Endodermal cell (in vitro differentiated cells): ENCODE results near the gene ACACA. TPM values are rescaled to one million over a fixed set of nuclear protein-coding genes. Genes with fewer than 3 reads are reported as not detected.
A peak's percentile ranks its signal among the peaks of the same experiment; 100 is the strongest.

Experiments used
- DNase-seq: peaks from one replicate; pipeline ENCODE4 v3.0.0-alpha.2; 2017
- H3K27ac ChIP-seq: 2 replicates; pipeline ENCODE4 v1.5.1; 2013; ENCODE audit warnings: mild to moderate bottlenecking, low read depth, low read length, moderate library complexity
- H3K27me3 ChIP-seq: 2 replicates; pipeline ENCODE4 v1.6.1; 2013; ENCODE audit warnings: mild to moderate bottlenecking, low read length, moderate library complexity; ENCODE audit not compliant: insufficient read depth, control insufficient read depth, poor library complexity, severe bottlenecking
- H3K36me3 ChIP-seq: 2 replicates; pipeline ENCODE4 v1.7.0; 2013; ENCODE audit warnings: mild to moderate bottlenecking, low read length, moderate library complexity; ENCODE audit not compliant: control insufficient read depth, insufficient read depth
- H3K4me1 ChIP-seq: one replicate; pipeline ENCODE4 v1.7.0; 2013; ENCODE audit warnings: low read length; ENCODE audit not compliant: control insufficient read depth, insufficient read depth
- H3K4me3 ChIP-seq: 2 replicates; pipeline ENCODE4 v1.5.1; 2013; ENCODE audit warnings: mild to moderate bottlenecking, low read length, moderate library complexity
- H3K9ac ChIP-seq: 2 replicates; pipeline ENCODE4 v1.6.1; 2013; ENCODE audit warnings: mild to moderate bottlenecking, low read length, moderate library complexity; ENCODE audit not compliant: poor library complexity, severe bottlenecking; ENCODE audit errors: extremely low read depth
- H3K9me3 ChIP-seq: 2 replicates; pipeline ENCODE4 v1.6.1; 2013; ENCODE audit warnings: mild to moderate bottlenecking, low read length, moderate library complexity; ENCODE audit not compliant: control insufficient read depth
- H3K27ac Mint-ChIP-seq: 2 replicates; pipeline ENCODE4 v1.8.0; 2020; ENCODE audit warnings: mixed read lengths
- H3K27me3 Mint-ChIP-seq: 2 replicates; pipeline ENCODE4 v1.8.0; 2021; ENCODE audit warnings: mild to moderate bottlenecking, mixed read lengths; ENCODE audit not compliant: insufficient read depth
- H3K36me3 Mint-ChIP-seq: 2 replicates; pipeline ENCODE4 v1.8.0; 2020; ENCODE audit warnings: low read depth, mixed read lengths
- H3K4me1 Mint-ChIP-seq: 2 replicates; pipeline ENCODE4 v1.8.0; 2020; ENCODE audit warnings: mixed read lengths
- H3K4me3 Mint-ChIP-seq: 2 replicates; pipeline ENCODE4 v1.8.0; 2020; ENCODE audit warnings: mild to moderate bottlenecking, moderate library complexity, mixed read lengths
- H3K9me3 Mint-ChIP-seq: 2 replicates; pipeline ENCODE4 v1.8.0; 2020; ENCODE audit warnings: mild to moderate bottlenecking, mixed read lengths
- CTCF ChIP-seq: fragments of 200-600 bp; sonication (generic); conservative IDR thresholded peaks from 2 replicates; pipeline ENCODE4 v1.5.0; 2021; ENCODE audit warnings: antibody characterized with exemption, mild to moderate bottlenecking
- WGBS, 2 experiments: methylation state at CpG; one replicate each; pipeline versions ENCODE4 v1.1.5 to v1.1.7; 2013; ENCODE audit warnings: missing lambda C conversion rate in 2 of 2, mixed read lengths in 1 of 2; ENCODE audit not compliant: insufficient coverage in 1 of 2, insufficient read length in 1 of 2; 5-methylcytosine and 5-hydroxymethylcytosine counted together
- total RNA-seq, 2 donors: library from RNA; stranded (reverse); fragmentation: NEBNext Ultra II Directional in 1 of 2; extraction: Animal tissue kit (Norgen Biotek cat#: 25700) in 1 of 2; gene quantifications; 2 replicates in 1 of 2; 3 replicates in 1 of 2; pipeline ENCODE4 v1.2.1, GENCODE V29; 2021

ACACA gene
- total RNA-seq, 2 donors from 2014 or later = 66.7 to 68.6 TPM

- no peak overlapping the region for H3K9ac ChIP-seq
- H3K9me3 ChIP-seq = no peaks in the 10 kb centered on the region
- TF ChIP-seq CTCF = no peak
- H3K27ac ChIP-seq = no peak overlapping the region
- no peak for DNase-seq
- no peaks in the 10 kb centered on the region for H3K36me3 ChIP-seq
- H3K4me3 Mint-ChIP-seq = no peak overlapping the region
- no peaks in the 10 kb centered on the region for H3K9me3 Mint-ChIP-seq
- H3K4me3 ChIP-seq = no peak overlapping the region
- H3K4me1 Mint-ChIP-seq = peaks cover 18% of the 10 kb centered on the region
- no peaks in the 10 kb centered on the region for H3K27me3 ChIP-seq
- H3K27me3 Mint-ChIP-seq = no peaks in the 10 kb centered on the region
- H3K4me1 ChIP-seq = no peaks in the 10 kb centered on the region
- H3K27ac Mint-ChIP-seq = no peak overlapping the region
- peaks cover 4% of the 10 kb centered on the region for H3K36me3 Mint-ChIP-seq
- 93 to 100% methylated on average over 2 to 4 of the region's 4 CpGs for WGBS, 2 experiments
Observed at GRCh38 chr17:37291351-37291750, 115.3 kb downstream of the ACACA start.

- Histone ChIP-seq H3K4me3 (no peak overlapping the region), H3K36me3 (peaks cover 16% of the 10 kb centered on the region), H3K27me3 (no peaks in the 10 kb centered on the region), H3K4me1 (no peaks in the 10 kb centered on the region), H3K9me3 (peaks cover 9% of the 10 kb centered on the region), H3K9ac (no peak overlapping the region), H3K27ac (no peak overlapping the region)
- no peak for TF ChIP-seq CTCF
- H3K4me1 Mint-ChIP-seq = no peaks in the 10 kb centered on the region
- WGBS, 2 experiments = 88 to 89% methylated on average over 1 of the region's 1 CpG
- no peak overlapping the region for H3K4me3 Mint-ChIP-seq
- no peak overlapping the region for H3K27ac Mint-ChIP-seq
- no peaks in the 10 kb centered on the region for H3K9me3 Mint-ChIP-seq
- no peak for DNase-seq
- no peaks in the 10 kb centered on the region for H3K27me3 Mint-ChIP-seq
- H3K36me3 Mint-ChIP-seq = peaks cover 21% of the 10 kb centered on the region
Observed at GRCh38 chr17:37286430-37286829, 120.2 kb downstream of the ACACA start.

GRCh38 chr17:37284191-37284590 lies 122.4 kb downstream of the ACACA start:
- H3K27ac Mint-ChIP-seq = peak overlapping the region; percentile 81
- 89 to 100% methylated on average over 2 of the region's 2 CpGs for WGBS, 2 experiments
- Histone ChIP-seq H3K9ac (no peak overlapping the region), H3K9me3 (peaks cover 12% of the 10 kb centered on the region), H3K4me1 (no peaks in the 10 kb centered on the region), H3K27me3 (no peaks in the 10 kb centered on the region), H3K36me3 (peaks cover 29% of the 10 kb centered on the region), H3K4me3 (no peak overlapping the region), H3K27ac (no peak overlapping the region)
- H3K9me3 Mint-ChIP-seq = no peaks in the 10 kb centered on the region
- no peaks in the 10 kb centered on the region for H3K4me1 Mint-ChIP-seq
- TF ChIP-seq CTCF = no peak
- no peak overlapping the region for H3K4me3 Mint-ChIP-seq
- no peak for DNase-seq
- no peaks in the 10 kb centered on the region for H3K27me3 Mint-ChIP-seq
- peaks cover 30% of the 10 kb centered on the region for H3K36me3 Mint-ChIP-seq
